22Rv1 (cell line): ENCODE measurements around the gene EXOG.

Experiments used
- H3K27ac ChIP-seq: fragments of 450-650 bp; 2 replicates; pipeline ENCODE4 v1.5.1; 2017
- CTCF ChIP-seq: fragments of 450-650 bp; IDR thresholded peaks from 2 replicates; pipeline ENCODE4 v1.5.1; 2017; ENCODE audit warnings: mild to moderate bottlenecking
- ZFX ChIP-seq: fragments of 450-650 bp; IDR thresholded peaks from 2 replicates; pipeline ENCODE4 v1.6.1; 2017; ENCODE audit warnings: antibody characterized with exemption, borderline replicate concordance

EXOG gene

DNA sequence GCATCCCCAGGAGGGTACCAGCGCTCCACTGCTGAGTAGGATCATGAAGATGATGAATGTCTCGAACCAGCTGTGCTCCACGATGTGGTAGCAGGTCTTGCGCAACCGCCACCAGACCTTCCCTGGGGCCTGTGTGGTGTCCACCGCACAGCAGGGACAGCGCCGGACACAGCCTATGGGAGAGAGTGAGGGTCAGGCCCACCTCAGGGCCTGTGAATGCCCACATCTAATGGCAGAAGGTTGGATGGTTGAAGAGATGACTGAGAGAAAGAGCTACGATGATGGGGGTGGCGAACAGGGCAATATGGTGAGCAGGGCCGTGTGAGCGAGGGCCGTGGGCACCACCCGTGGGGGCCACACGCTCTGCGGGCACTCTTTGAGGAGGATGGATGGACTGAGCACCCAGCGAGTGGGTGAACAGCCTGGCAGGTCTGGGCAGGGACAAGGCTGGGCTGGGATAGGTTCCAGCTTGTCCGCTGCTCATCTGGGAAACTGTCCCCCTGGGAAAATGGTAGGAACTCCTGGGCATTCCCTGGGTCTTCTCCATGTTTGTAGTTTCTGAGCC is 79.2 kb downstream of the EXOG start:
- no peak for TF ChIP-seq ZFX
- TF ChIP-seq CTCF = no peak
- no peak overlapping the region for H3K27ac ChIP-seq
